Mesenchymal stem cell (in vitro differentiated cells and primary cell): ENCODE results near the gene ULK4.

Experiments used
- DNase-seq: peaks from one replicate; pipeline ENCODE4 v3.0.0-alpha.2; 2013
- H2AFZ ChIP-seq: one replicate; pipeline ENCODE4 v1.6.1; 2013; ENCODE audit warnings: low read depth, mild to moderate bottlenecking, control low read depth, inconsistent platforms, low read length, moderate library complexity
- H2AK5ac ChIP-seq: 2 replicates; pipeline ENCODE4 v1.6.1; 2013; ENCODE audit warnings: low read length, moderate library complexity, mild to moderate bottlenecking, inconsistent platforms; ENCODE audit not compliant: severe bottlenecking
- H2BK120ac ChIP-seq: one replicate; pipeline ENCODE4 v1.6.1; 2013; ENCODE audit warnings: low read depth, mild to moderate bottlenecking, inconsistent platforms, low read length, moderate library complexity
- H2BK12ac ChIP-seq, 2 experiments: one replicate each; pipeline ENCODE4 v1.6.1; 2013; ENCODE audit warnings: inconsistent platforms in 2 of 2, low read length in 2 of 2, mild to moderate bottlenecking in 2 of 2, moderate library complexity in 2 of 2, control low read depth in 1 of 2
- H2BK15ac ChIP-seq: one replicate; pipeline ENCODE4 v1.6.1; 2013; ENCODE audit warnings: mild to moderate bottlenecking, low read depth, inconsistent platforms; ENCODE audit not compliant: poor library complexity, severe bottlenecking
- H2BK5ac ChIP-seq: 2 replicates; pipeline ENCODE4 v1.6.1; 2013; ENCODE audit warnings: low read depth, mild to moderate bottlenecking, low read length, control low read depth, inconsistent platforms; ENCODE audit not compliant: poor library complexity, severe bottlenecking
- H3K14ac ChIP-seq, 2 experiments: one replicate each; pipeline ENCODE4 v1.6.1; 2013; ENCODE audit warnings: inconsistent platforms in 2 of 2, low read length in 2 of 2, control low read depth in 1 of 2, mild to moderate bottlenecking in 1 of 2, moderate library complexity in 1 of 2
- H3K18ac ChIP-seq, 2 experiments: one replicate each; pipeline ENCODE4 v1.6.1; 2013; ENCODE audit warnings: inconsistent platforms in 2 of 2, low read length in 2 of 2, control low read depth in 1 of 2, low read depth in 1 of 2, mild to moderate bottlenecking in 1 of 2
- H3K23ac ChIP-seq, 2 experiments: one replicate each; pipeline ENCODE4 v1.6.1; 2013; ENCODE audit warnings: inconsistent platforms in 2 of 2, low read length in 2 of 2, mild to moderate bottlenecking in 2 of 2, moderate library complexity in 2 of 2, control low read depth in 1 of 2
- H3K27ac ChIP-seq: 2 replicates; pipeline ENCODE4 v1.5.1; 2013; ENCODE audit warnings: mild to moderate bottlenecking, moderate library complexity, low read length, control low read depth, inconsistent platforms; ENCODE audit not compliant: poor library complexity, severe bottlenecking
- H3K27me3 ChIP-seq, 2 experiments: 2 replicates each; pipeline versions ENCODE4 v1.6.1 to v1.7.0; 2013; ENCODE audit warnings: low read length in 2 of 2, mild to moderate bottlenecking in 2 of 2, moderate library complexity in 2 of 2, control low read depth in 1 of 2, inconsistent platforms in 1 of 2; ENCODE audit not compliant: control insufficient read depth in 1 of 2, insufficient read depth in 1 of 2
- H3K36me3 ChIP-seq, 2 experiments: 2 replicates each; pipeline versions ENCODE4 v1.6.1 to v1.7.0; 2013; ENCODE audit warnings: low read length in 2 of 2, control low read depth in 1 of 2, inconsistent platforms in 1 of 2, low read depth in 1 of 2, mild to moderate bottlenecking in 1 of 2; ENCODE audit not compliant: insufficient read depth in 2 of 2, control insufficient read depth in 1 of 2
- H3K4ac ChIP-seq, 2 experiments: one replicate each; pipeline ENCODE4 v1.6.1; 2013; ENCODE audit warnings: inconsistent platforms in 2 of 2, low read length in 2 of 2, mild to moderate bottlenecking in 2 of 2, moderate library complexity in 2 of 2, control low read depth in 1 of 2, low read depth in 1 of 2
- H3K4me1 ChIP-seq: 2 replicates; pipeline ENCODE4 v1.6.1; 2013; ENCODE audit warnings: low read depth, low read length, control low read depth; ENCODE audit not compliant: control insufficient read depth, insufficient read depth
- H3K4me2 ChIP-seq: 2 replicates; pipeline ENCODE4 v1.6.1; 2013; ENCODE audit warnings: low read length, mild to moderate bottlenecking, inconsistent platforms; ENCODE audit not compliant: poor library complexity, severe bottlenecking
- H3K4me3 ChIP-seq, 2 experiments: 2 replicates each; pipeline versions ENCODE4 v1.5.1 to v1.7.0; 2013; ENCODE audit warnings: low read length in 2 of 2, mild to moderate bottlenecking in 2 of 2, control low read depth in 1 of 2, low read depth in 1 of 2; ENCODE audit not compliant: insufficient read depth in 1 of 2
- H3K79me1 ChIP-seq: replicated peaks from 2 replicates; pipeline ENCODE4 v1.6.1; 2013; ENCODE audit warnings: mild to moderate bottlenecking, control low read depth, low read length, inconsistent platforms; ENCODE audit not compliant: poor library complexity, severe bottlenecking
- H3K9ac ChIP-seq: 2 replicates; pipeline ENCODE4 v1.7.0; 2013; ENCODE audit warnings: mild to moderate bottlenecking, low read length, moderate library complexity
- H3K9me3 ChIP-seq: 2 replicates; pipeline ENCODE4 v1.7.0; 2013; ENCODE audit warnings: mild to moderate bottlenecking, low read length; ENCODE audit not compliant: control insufficient read depth
- H4K8ac ChIP-seq: one replicate; pipeline ENCODE4 v1.6.1; 2013; ENCODE audit warnings: inconsistent platforms, mild to moderate bottlenecking, low read length, moderate library complexity
- H4K91ac ChIP-seq: one replicate; pipeline ENCODE4 v1.6.1; 2013; ENCODE audit warnings: mild to moderate bottlenecking, low read length, inconsistent platforms
- WGBS: methylation state at CpG from one replicate; pipeline ENCODE4 v1.1.7; 2013; ENCODE audit warnings: mixed read lengths; 5-methylcytosine and 5-hydroxymethylcytosine counted together

ULK4 gene

DNA sequence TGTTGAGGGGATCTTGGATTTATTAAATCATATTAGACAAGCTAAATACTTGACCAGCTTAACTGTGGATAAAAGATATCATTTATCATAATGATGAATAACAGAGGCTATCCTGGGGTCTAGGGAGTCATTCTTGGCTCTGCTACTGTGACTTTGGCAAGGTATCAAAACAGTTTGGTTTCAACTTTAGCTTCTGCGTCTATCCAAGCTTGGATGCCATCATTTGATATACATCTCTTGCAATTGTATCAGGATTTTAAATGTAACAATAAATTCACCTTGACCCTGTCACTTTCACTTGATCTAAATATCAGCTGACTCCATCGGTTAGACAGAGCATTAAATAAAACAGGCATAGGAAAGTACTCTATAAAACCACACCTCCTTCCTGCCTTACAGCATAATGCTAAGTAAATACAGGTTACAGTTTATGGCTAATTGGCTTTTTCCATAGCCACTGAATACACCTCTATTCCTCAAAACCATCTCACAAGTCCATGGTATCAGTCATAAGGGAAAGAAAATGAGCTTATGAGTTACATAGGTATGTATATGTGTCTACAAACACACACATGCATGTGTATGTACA lies 499.7 kb downstream of the ULK4 start:
- H4K91ac ChIP-seq = no peak overlapping the region
- no peak overlapping the region for H2BK15ac ChIP-seq
- no peak overlapping the region for H3K4ac ChIP-seq
- no peaks in the 10 kb centered on the region for H3K9me3 ChIP-seq
- H2AFZ ChIP-seq = no peak overlapping the region
- H2BK5ac ChIP-seq = no peak overlapping the region
- no peak overlapping the region for H3K18ac ChIP-seq
- no peaks in the 10 kb centered on the region for H3K4me1 ChIP-seq
- no peak overlapping the region for H4K8ac ChIP-seq
- H2AK5ac ChIP-seq = no peak overlapping the region
- no peak overlapping the region for H2BK12ac ChIP-seq
- H3K23ac ChIP-seq = no peak overlapping the region
- no peaks in the 10 kb centered on the region for H3K27me3 ChIP-seq
- 95% methylated on average over 2 of the region's 2 CpGs for WGBS
- H3K27ac ChIP-seq = no peak overlapping the region
- H3K79me1 ChIP-seq = no peaks in the 10 kb centered on the region
- H3K36me3 ChIP-seq = no peaks in the 10 kb centered on the region
- H3K14ac ChIP-seq = no peak overlapping the region
- no peak overlapping the region for H3K9ac ChIP-seq
- no peak overlapping the region for H3K4me2 ChIP-seq
- no peak overlapping the region for H3K4me3 ChIP-seq
- no peak for DNase-seq
- no peak overlapping the region for H2BK120ac ChIP-seq

DNA sequence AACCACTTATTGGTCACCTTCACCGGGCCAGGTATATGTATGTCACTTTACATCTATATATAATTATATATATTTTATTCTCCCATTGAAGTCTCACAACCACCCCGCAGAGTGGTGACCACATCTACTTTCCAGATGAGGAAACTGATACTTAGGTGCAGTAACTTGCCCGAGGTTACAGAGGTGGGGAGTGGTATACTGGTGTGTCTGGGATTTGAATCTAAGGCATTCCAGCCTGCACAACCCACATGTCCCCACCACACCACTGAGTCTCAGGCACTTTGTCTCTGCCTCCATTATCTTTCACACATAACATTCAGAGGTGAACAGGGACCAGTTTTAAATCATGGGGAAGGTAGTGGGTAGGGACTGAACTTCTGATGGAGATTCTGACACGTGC lies 501.2 kb downstream of the ULK4 start:
- no peak overlapping the region for H4K8ac ChIP-seq
- H3K36me3 ChIP-seq = no peaks in the 10 kb centered on the region
- H3K18ac ChIP-seq = no peak overlapping the region
- no peak overlapping the region for H3K9ac ChIP-seq
- no peaks in the 10 kb centered on the region for H3K4me1 ChIP-seq
- no peak overlapping the region for H4K91ac ChIP-seq
- no peak overlapping the region for H3K14ac ChIP-seq
- no peaks in the 10 kb centered on the region for H3K9me3 ChIP-seq
- no peaks in the 10 kb centered on the region for H3K79me1 ChIP-seq
- no peak overlapping the region for H3K27ac ChIP-seq
- no peak overlapping the region for H2BK5ac ChIP-seq
- DNase-seq = no peak
- H3K4me2 ChIP-seq = no peak overlapping the region
- H2AK5ac ChIP-seq = no peak overlapping the region
- no peak overlapping the region for H2BK120ac ChIP-seq
- no peak overlapping the region for H2AFZ ChIP-seq
- no peak overlapping the region for H3K23ac ChIP-seq
- no peak overlapping the region for H3K4ac ChIP-seq
- H2BK12ac ChIP-seq = no peak overlapping the region
- WGBS = no CpG with 5 or more reads among the region's 4 CpGs
- H2BK15ac ChIP-seq = no peak overlapping the region
- H3K4me3 ChIP-seq = no peak overlapping the region
- H3K27me3 ChIP-seq = no peaks in the 10 kb centered on the region

DNA sequence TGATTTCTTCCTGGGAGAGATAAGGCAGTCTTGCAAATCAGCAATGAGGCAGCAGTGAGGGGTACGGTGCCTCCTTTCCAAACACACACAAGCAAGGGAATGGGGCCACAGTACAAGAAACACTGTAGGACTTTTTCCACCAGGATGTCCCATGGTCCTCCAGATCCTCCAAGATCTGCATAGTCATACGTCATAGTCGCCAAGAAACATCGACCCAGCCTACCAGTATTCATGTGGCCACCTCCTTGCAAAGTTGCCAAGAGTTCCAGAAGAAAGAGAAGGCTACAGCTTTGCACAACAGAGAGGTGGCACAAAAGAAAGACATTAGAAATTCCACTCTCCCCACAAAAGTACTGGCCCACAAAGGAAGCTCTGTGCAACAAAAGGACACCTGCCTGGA lies 504.7 kb downstream of the ULK4 start:
- no peak for DNase-seq
- no peak overlapping the region for H4K8ac ChIP-seq
- no peak overlapping the region for H3K23ac ChIP-seq
- no peak overlapping the region for H2BK120ac ChIP-seq
- no peaks in the 10 kb centered on the region for H3K27me3 ChIP-seq
- H3K79me1 ChIP-seq = no peaks in the 10 kb centered on the region
- H3K9me3 ChIP-seq = peaks cover 3% of the 10 kb centered on the region
- H3K14ac ChIP-seq = no peak overlapping the region
- no peak overlapping the region for H2BK5ac ChIP-seq
- no peak overlapping the region for H2AFZ ChIP-seq
- no peak overlapping the region for H3K4ac ChIP-seq
- H2BK12ac ChIP-seq = no peak overlapping the region
- H2AK5ac ChIP-seq = no peak overlapping the region
- no peak overlapping the region for H3K9ac ChIP-seq
- H3K36me3 ChIP-seq = no peaks in the 10 kb centered on the region
- no peak overlapping the region for H2BK15ac ChIP-seq
- no peak overlapping the region for H3K4me2 ChIP-seq
- no peak overlapping the region for H3K27ac ChIP-seq
- H4K91ac ChIP-seq = no peak overlapping the region
- WGBS = 92% methylated on average over 4 of the region's 4 CpGs
- H3K4me3 ChIP-seq = no peak overlapping the region
- no peak overlapping the region for H3K18ac ChIP-seq
- no peaks in the 10 kb centered on the region for H3K4me1 ChIP-seq

DNA sequence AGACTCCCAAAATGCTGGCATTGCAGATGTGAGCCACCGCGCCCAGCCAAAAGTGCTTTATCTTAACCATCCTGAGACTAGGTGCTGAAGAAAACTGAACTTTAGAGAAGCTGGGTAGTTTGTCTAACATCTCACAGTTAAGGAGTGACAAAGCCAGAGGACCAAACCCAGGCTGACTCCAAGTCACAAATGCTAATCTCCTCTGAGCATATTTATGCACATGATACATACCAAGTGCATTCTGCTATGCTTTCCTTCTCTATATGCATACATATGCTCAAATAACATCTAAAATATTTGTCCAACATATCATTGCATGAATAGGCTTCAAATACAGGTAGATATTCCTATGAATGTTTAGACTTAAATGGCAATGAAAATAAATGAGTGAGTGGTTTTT lies 505.7 kb downstream of the ULK4 start:
- H3K36me3 ChIP-seq = no peaks in the 10 kb centered on the region
- no peak overlapping the region for H2BK15ac ChIP-seq
- H3K4ac ChIP-seq = no peak overlapping the region
- H3K23ac ChIP-seq = no peak overlapping the region
- no peak for DNase-seq
- H2BK12ac ChIP-seq = no peak overlapping the region
- H3K9ac ChIP-seq = no peak overlapping the region
- H2BK5ac ChIP-seq = no peak overlapping the region
- H3K9me3 ChIP-seq = peaks cover 3% of the 10 kb centered on the region
- H3K79me1 ChIP-seq = no peaks in the 10 kb centered on the region
- no peak overlapping the region for H4K8ac ChIP-seq
- no peak overlapping the region for H3K27ac ChIP-seq
- H3K4me1 ChIP-seq = no peaks in the 10 kb centered on the region
- H3K4me3 ChIP-seq = no peak overlapping the region
- H2AK5ac ChIP-seq = no peak overlapping the region
- no peak overlapping the region for H2AFZ ChIP-seq
- 100% methylated on average over 2 of the region's 2 CpGs for WGBS
- no peaks in the 10 kb centered on the region for H3K27me3 ChIP-seq
- H4K91ac ChIP-seq = no peak overlapping the region
- H2BK120ac ChIP-seq = no peak overlapping the region
- H3K18ac ChIP-seq = no peak overlapping the region
- no peak overlapping the region for H3K4me2 ChIP-seq
- H3K14ac ChIP-seq = no peak overlapping the region
